Body of pancreas (tissue), 4 donors: Measurements from ENCODE around the gene SERPINA1.

ENCODE experiments used
- POLR2A ChIP-seq, 3 donors: fragments of 450-650 bp; IDR thresholded peaks; one replicate each; pipeline ENCODE4 v1.6.1; 2016; ENCODE audit warnings: antibody characterized with exemption in 3 of 3, mild to moderate bottlenecking in 2 of 3
- TF ChIP-seq, protein P1 (sequence below), 7 experiments: fragments of 450-650 bp in 4 of 7; fragments of 200-600 bp in 3 of 7; sonication (generic) in 3 of 7; IDR thresholded peaks; one replicate each; pipeline ENCODE4 v1.5.1; 2016 to 2019; ENCODE audit warnings: antibody characterized with exemption in 7 of 7

DNA sequence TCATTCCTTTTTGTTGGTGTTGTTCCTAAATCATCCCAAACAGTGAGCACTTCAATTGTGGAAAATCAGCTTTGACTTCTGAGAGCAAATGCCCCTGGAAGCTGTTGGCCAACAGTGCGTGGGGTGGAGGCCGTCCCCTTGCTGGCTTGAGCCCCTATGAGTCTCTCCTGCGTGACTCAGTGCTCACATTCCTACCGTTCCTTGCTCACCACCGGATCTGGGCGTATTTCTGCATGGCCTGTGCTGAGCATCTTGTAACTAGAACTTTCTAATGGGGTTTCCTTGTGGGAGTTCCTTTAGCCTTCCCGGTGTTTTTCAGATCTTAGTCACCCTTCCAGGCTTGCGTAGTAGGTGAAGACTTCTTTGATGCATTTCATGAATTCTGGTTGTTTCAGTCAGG is 14.7 kb downstream of the SERPINA1 start:
- TF ChIP-seq, protein P1, sequence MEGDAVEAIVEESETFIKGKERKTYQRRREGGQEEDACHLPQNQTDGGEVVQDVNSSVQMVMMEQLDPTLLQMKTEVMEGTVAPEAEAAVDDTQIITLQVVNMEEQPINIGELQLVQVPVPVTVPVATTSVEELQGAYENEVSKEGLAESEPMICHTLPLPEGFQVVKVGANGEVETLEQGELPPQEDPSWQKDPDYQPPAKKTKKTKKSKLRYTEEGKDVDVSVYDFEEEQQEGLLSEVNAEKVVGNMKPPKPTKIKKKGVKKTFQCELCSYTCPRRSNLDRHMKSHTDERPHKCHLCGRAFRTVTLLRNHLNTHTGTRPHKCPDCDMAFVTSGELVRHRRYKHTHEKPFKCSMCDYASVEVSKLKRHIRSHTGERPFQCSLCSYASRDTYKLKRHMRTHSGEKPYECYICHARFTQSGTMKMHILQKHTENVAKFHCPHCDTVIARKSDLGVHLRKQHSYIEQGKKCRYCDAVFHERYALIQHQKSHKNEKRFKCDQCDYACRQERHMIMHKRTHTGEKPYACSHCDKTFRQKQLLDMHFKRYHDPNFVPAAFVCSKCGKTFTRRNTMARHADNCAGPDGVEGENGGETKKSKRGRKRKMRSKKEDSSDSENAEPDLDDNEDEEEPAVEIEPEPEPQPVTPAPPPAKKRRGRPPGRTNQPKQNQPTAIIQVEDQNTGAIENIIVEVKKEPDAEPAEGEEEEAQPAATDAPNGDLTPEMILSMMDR (IDR thresholded peaks at IDR 0.05): no peak
- no peak for TF ChIP-seq POLR2A (IDR thresholded peaks at IDR 0.05)
